HG03457 (cell line): Measurements from ENCODE around the gene ITGA3.

ENCODE experiments used
- ATAC-seq: cut with Tn5 transposase; IDR thresholded peaks from one replicate; pipeline ENCODE4 v1.9.1; 2021; ENCODE audit warnings: moderate number of reproducible peaks; ENCODE audit not compliant: unreplicated experiment

The ITGA3 gene

DNA sequence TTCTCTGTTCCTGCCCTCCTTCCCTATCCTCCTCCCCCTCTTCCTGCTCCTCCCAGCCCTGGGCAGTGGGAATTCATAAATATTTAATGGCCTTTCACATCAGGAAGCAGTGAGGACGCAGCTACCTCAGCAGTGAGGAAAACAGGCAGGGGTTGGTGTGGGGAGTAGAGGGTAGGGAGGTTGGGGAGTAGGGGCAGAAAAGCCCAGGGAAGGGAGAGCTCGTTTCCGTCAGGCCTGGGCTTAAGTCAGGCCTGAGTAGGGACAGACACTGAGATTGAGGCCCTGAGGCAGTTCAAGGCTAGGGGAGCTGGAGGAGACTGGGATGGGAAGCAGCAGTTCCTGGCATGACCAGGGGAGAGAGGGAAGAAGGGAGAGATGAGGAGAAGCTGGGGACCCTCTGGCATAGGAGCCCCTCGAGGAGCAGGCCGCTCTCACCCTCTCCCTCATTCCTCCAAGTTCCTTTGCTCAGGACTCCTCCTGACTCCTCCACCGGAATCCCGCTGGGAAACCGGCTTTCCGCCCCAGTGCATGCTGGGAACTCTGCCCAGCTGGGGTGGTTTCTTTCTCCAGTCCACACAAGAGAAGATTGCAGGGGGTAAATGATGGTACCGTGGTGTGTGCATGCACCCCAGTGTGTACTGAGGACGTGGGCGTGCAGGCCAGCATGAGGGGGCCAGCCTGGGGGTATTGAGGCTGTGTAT is 67.9 kb downstream of the ITGA3 start:
- no peak for ATAC-seq

- ATAC-seq: no peak
Observed at GRCh38 chr17:50125420-50125997, 69.6 kb downstream of the ITGA3 start.

DNA sequence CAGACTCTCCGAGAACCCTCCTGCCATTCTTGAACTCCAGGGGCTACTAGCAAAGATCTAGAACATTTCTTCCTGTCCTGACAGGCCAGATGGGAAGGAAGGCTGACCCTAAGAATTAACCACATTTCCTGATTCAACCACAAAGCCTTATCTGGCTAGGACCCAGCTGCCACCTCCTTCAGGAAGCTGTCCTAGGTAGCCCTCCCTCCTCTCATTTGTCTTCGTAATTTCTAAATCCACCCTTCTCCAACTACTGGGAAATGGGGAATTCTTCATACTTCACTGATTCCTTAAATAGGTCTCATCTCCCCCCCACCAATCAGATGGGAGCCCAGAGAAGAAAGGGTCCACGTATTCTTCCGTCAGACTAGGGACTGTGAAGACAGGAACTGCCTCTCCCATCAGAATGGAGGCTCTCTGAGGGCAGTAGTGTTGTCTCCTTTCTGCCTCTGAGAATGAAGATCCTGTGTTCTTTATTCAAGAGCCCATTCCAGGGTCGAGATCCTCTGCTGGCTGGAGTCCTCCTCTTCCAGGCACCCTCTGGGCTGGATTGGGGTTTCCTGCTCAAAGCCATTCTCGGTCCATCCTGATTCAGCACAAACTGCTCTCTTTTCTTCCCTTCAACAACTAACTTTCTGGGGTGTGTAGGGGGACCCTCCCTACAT is 71.9 kb downstream of the ITGA3 start:
- ATAC-seq: no peak

GRCh38 chr17:50128441-50129352 is 72.8 kb downstream of the ITGA3 start:
- no peak for ATAC-seq

GRCh38 chr17:50129353-50129727 is 73.4 kb downstream of the ITGA3 start:
- ATAC-seq: no peak

DNA sequence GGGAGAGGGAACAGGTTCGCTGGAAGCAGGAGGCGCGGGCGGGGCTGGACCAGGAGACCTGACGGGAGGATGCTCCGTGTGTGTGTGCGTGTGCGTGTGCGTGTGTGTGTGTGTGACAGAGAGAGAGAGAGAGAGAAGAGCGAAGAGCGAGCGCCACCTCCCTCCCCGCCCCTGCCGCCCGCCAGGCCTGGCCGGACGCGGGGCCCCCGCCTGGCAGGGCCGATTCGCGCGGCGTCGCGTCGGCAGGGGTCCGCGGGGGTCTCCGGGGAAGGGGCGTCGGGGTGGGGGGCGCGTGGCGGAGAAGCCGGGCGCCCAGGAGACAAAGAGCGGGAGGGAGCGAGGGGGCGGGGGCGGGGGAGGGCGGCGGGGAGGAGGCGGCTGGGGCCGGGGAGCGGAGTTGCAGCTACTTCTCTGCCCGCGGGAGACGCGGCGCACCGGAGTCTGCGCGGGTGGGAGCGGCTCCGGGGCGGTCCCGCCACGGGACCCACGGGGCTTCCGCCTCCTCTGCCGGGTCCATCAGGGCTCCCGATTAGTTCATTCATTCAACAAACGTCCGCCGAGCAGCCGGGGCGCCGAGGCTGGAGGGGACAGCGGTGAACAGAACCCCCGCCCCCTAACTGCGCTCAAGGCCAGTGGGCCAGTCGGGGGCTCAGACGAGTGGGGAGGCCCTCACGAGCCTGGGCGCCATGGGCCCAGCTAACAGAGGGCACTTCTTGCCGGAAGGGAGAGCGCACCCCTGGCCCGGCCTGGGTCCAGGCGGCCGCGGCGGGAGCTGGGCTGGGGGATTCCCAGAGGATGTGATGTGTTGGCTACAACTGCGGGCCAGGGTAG is 74.0 kb downstream of the ITGA3 start, which contains the start of gene SAMD14:
SAMD14 (minus strand) TSS at position 433 of the 831 bp plus-strand sequence. CDS start 5,201 bp downstream, outside the sequence.
- no peak for ATAC-seq

- ATAC-seq: no peak
Observed at GRCh38 chr17:50130559-50131305, 74.8 kb downstream of the ITGA3 start.

DNA sequence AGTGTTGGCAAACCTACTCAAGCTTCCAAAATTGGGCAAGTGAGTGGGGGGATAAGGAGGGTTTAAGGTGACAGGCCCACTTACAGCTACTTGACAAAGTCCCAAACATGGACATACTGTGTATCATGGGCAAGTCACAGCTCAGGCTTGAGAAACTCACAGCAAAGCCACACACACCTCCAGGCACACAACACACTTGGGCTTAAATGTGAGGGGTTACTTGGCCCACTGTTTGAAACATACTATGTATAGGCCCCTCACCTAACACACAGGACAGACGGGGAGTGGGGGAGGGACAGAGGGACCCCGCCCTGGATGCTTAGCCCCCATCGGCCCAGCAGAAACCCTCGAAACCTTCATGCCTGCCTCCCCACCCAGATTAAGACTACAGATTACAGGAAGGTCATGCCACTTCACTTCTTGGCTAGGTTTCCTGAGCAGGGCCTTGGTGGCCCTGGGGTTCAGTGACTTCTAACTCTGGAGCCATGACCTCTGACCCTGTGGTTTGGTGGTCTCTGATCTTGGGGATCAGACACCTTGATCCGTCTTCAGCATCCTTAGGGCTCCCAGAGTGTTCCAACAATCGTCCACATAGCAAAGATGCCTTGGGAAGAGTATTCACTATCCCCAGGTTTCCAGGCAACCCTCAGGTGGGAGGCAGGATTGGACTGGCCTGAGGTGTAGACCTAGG is 76.3 kb downstream of the ITGA3 start:
- ATAC-seq: no peak

DNA sequence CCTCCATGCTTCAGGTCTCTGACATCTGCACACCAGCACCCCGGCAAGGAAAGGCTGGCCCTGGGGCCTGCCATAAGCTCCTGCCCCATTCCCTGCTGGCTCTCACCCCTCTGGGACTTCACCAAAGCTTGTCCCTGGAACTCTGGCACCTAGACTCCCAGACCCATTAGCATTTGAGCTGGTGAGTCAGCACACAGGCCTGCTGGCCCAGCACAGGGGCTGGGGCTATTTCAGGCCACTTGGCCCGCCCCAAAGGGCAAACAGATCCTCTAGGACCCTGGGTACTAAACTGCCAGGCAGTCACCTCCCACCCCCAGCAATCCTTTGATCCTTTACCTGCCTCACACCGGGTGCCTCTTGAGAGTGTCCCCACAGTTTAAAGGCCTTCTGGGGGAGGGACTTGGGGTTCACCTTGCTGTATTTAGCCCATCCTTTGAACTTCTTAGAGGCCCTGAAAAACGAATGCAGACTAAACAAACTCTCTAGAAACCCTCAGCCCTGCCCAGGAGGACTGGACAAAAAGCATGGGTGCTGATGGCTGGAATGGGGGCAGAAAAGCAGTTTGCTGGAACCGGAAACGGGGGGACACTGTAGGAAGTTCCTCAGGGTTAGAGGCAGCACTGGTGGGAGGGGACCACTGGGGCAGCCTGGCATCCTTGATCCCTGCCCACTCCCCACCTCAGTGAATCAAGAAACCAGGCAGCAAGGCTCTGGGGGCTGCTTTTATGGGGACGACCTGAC is 77.3 kb downstream of the ITGA3 start:
- ATAC-seq: no peak

- ATAC-seq: no peak
Observed at GRCh38 chr17:50133769-50134099, 77.8 kb downstream of the ITGA3 start.

GRCh38 chr17:50134206-50135110 is 78.5 kb downstream of the ITGA3 start:
- no peak for ATAC-seq

GRCh38 chr17:50135316-50136095 is 79.6 kb downstream of the ITGA3 start:
- ATAC-seq: no peak

DNA sequence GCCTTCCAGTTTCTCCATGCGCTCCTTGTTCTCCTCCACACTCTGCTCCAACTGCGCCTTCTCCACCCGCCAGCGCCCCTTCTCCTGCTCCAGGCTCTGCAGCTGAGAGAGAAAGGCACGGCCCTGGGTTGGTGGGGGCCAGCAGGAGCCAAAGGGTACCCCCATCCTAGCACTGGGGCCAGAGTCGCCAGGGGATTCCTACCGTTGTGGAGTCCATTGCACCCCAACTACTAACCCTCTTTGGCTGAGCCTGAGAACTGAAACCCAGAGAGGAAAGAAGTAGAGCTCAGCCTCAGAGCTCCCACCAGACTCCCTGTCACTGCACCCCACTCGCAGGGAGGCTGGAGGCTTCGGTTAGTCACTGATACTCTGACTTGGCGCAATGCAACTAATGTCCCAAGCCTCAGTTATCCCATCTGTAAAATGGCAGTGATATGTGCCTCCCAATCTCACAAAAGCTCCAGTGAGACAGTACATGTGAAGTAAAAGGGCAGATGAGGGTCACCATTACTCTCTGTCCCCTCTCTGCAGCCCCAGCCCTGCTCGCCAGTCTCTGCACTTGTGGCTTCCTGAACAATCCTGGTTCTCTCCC is 80.3 kb downstream of the ITGA3 start:
- no peak for ATAC-seq

DNA sequence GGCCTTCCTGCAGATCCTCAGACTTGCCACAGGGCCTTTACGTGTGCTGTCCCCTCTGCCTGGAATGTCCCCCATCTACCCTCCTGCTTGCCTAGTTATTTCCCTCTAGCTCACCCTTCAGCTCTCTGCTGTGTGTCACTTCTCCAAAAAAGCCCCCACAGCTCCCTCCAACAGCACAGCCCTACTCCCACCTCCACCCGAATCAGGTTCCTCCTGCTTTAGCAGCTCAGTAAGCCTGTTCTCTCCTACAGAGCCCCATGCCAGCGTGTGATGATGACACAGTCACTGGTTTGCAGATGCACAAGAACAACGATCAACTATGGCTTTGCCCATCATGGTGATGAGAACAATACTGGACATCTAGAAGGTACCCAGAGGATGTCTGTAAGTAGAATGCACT is 81.1 kb downstream of the ITGA3 start:
- no peak for ATAC-seq

GRCh38 chr17:50139185-50139783 is 83.4 kb downstream of the ITGA3 start:
- no peak for ATAC-seq
